Cerebellar cortex (tissue), 1 donor: ENCODE results near the gene ACSL5.

ENCODE experiments used
- DNase-seq: peaks from one replicate; pipeline ENCODE4 v3.0.0-alpha.2; 2015; ENCODE audit warnings: low spot score

The ACSL5 gene

GRCh38 chr10:112373912-112374338 is at the start of gene ACSL5:
Gene ACSL5 (plus strand): TSS chr10:112374116. CDS start chr10:112394947, 20,831 bp downstream.
- DNase-seq = no peak

- DNase-seq = peak; percentile 8
Observed at GRCh38 chr10:112327678-112328077, 46.2 kb upstream of the ACSL5 start.

GRCh38 chr10:112330162-112330561 is 43.8 kb upstream of the ACSL5 start:
- DNase-seq = no peak

- DNase-seq = no peak
Observed at GRCh38 chr10:112330607-112331160, 43.2 kb upstream of the ACSL5 start.

- DNase-seq = no peak
Observed at GRCh38 chr10:112332022-112332421, 41.9 kb upstream of the ACSL5 start.

GRCh38 chr10:112332509-112333228 is 41.2 kb upstream of the ACSL5 start:
- no peak for DNase-seq

- DNase-seq = no peak
Observed at GRCh38 chr10:112333452-112333851, 40.5 kb upstream of the ACSL5 start.

- no peak for DNase-seq
Observed at GRCh38 chr10:112335111-112335867, 38.6 kb upstream of the ACSL5 start.

- DNase-seq = no peak
Observed at GRCh38 chr10:112335868-112336265, 38.0 kb upstream of the ACSL5 start.

GRCh38 chr10:112336556-112337201 is 37.2 kb upstream of the ACSL5 start:
- DNase-seq = no peak

GRCh38 chr10:112338957-112339356 is 35.0 kb upstream of the ACSL5 start:
- DNase-seq = no peak

- no peak for DNase-seq
Observed at GRCh38 chr10:112340601-112341000, 33.3 kb upstream of the ACSL5 start.

GRCh38 chr10:112343056-112343806 is 30.7 kb upstream of the ACSL5 start:
- DNase-seq = no peak

GRCh38 chr10:112344261-112344660 is 29.7 kb upstream of the ACSL5 start:
- no peak for DNase-seq

- DNase-seq = no peak
Observed at GRCh38 chr10:112345202-112345601, 28.7 kb upstream of the ACSL5 start.

GRCh38 chr10:112345743-112346142 is 28.2 kb upstream of the ACSL5 start:
- no peak for DNase-seq

GRCh38 chr10:112346774-112347173 is 27.1 kb upstream of the ACSL5 start:
- DNase-seq = no peak

- DNase-seq = no peak
Observed at GRCh38 chr10:112347709-112348671, 25.9 kb upstream of the ACSL5 start.

- DNase-seq = no peak
Observed at GRCh38 chr10:112348759-112349158, 25.2 kb upstream of the ACSL5 start.

GRCh38 chr10:112349521-112350085 is 24.3 kb upstream of the ACSL5 start:
- no peak for DNase-seq
